WTC11 (cell line): ENCODE measurements around the gene GRM1. TPM values are rescaled to one million over a fixed set of nuclear protein-coding genes. Genes with fewer than 3 reads are reported as not detected.

Source experiments
- ATAC-seq: fragments of 200-7000 bp; cut with Tn5 transposase; 2 replicates; pipeline ENCODE4 v1.10.0; 2021; ENCODE audit warnings: mild to moderate bottlenecking, moderate library complexity
- CTCF ChIA-PET: fragments of 300-600 bp; sonication (Branson Sonifier 250); formaldehyde crosslinking; loops from one replicate; lab custom pipeline; 2021; ENCODE audit warnings: antibody characterized with exemption; lab: Charles Lee
- POLR2A ChIA-PET: fragments of 350-600 bp; sonication (Branson Sonifier 250); formaldehyde crosslinking; loops from one replicate; lab custom pipeline; 2021; ENCODE audit warnings: antibody characterized with exemption; lab: Charles Lee
- DNase-seq: peaks from one replicate; pipeline ENCODE4 v3.0.0; 2021; ENCODE audit warnings: low spot score
- H3K27ac Mint-ChIP-seq: 2 replicates; pipeline ENCODE4 v1.8.0; 2021; ENCODE audit warnings: mixed read lengths
- H3K27me3 Mint-ChIP-seq: 2 replicates; pipeline ENCODE4 v1.8.0; 2021; ENCODE audit warnings: low read depth, mild to moderate bottlenecking, moderate library complexity, mixed read lengths
- H3K36me3 Mint-ChIP-seq: 2 replicates; pipeline ENCODE4 v1.8.0; 2021; ENCODE audit warnings: mixed read lengths
- H3K4me1 Mint-ChIP-seq: 2 replicates; pipeline ENCODE4 v1.8.0; 2022; ENCODE audit warnings: mixed read lengths
- H3K4me3 Mint-ChIP-seq: 2 replicates; pipeline ENCODE4 v1.8.0; 2021; ENCODE audit warnings: mild to moderate bottlenecking, moderate library complexity, mixed read lengths
- H3K9me3 Mint-ChIP-seq: 2 replicates; pipeline ENCODE4 v1.8.0; 2021; ENCODE audit warnings: mixed read lengths
- ATF3 ChIP-seq: sonication (generic); formaldehyde crosslinking; conservative IDR thresholded peaks from 2 replicates; pipeline ENCODE4 v1.8.1; 2022; ENCODE audit warnings: mild to moderate bottlenecking, missing genetic modification reagents
- CREM ChIP-seq: sonication (generic); formaldehyde crosslinking; IDR thresholded peaks from 2 replicates; pipeline ENCODE4 v1.8.1; 2022; ENCODE audit warnings: mild to moderate bottlenecking, missing genetic modification reagents, moderate library complexity
- E2F5 ChIP-seq: sonication (generic); formaldehyde crosslinking; IDR thresholded peaks from 2 replicates; pipeline ENCODE4 v1.8.1; 2022; ENCODE audit warnings: mild to moderate bottlenecking, moderate library complexity, missing genetic modification reagents
- EMX1 ChIP-seq: fragments of 250-450 bp; sonication (Bioruptor Pico); IDR thresholded peaks from 2 replicates; pipeline ENCODE4 v1.8.0; 2021; ENCODE audit warnings: mild to moderate bottlenecking
- GTF2I ChIP-seq: fragments of 250-450 bp; sonication (Bioruptor Pico); conservative IDR thresholded peaks from 2 replicates; pipeline ENCODE4 v1.4.0; 2021; ENCODE audit warnings: mild to moderate bottlenecking
- HMGXB4 ChIP-seq: sonication (generic); formaldehyde crosslinking; IDR thresholded peaks from 2 replicates; pipeline ENCODE4 v1.8.1; 2023; ENCODE audit warnings: mild to moderate bottlenecking, moderate library complexity, missing genetic modification reagents
- JAZF1 ChIP-seq: fragments of 250-450 bp; sonication (Bioruptor Pico); IDR thresholded peaks from 2 replicates; pipeline ENCODE4 v1.9.0; 2021; ENCODE audit warnings: moderate library complexity, mild to moderate bottlenecking, inconsistent platforms
- KAT7 ChIP-seq: sonication (generic); formaldehyde crosslinking; IDR thresholded peaks from 2 replicates; pipeline ENCODE4 v1.8.1; 2023; ENCODE audit warnings: missing genetic modification reagents, mild to moderate bottlenecking, borderline replicate concordance
- NR1H2 ChIP-seq: sonication (generic); formaldehyde crosslinking; IDR thresholded peaks from 2 replicates; pipeline ENCODE4 v1.9.0; 2021; ENCODE audit warnings: mild to moderate bottlenecking, moderate library complexity, missing genetic modification reagents
- NR2C2 ChIP-seq: sonication (generic); formaldehyde crosslinking; IDR thresholded peaks from 2 replicates; pipeline ENCODE4 v1.8.0; 2022; ENCODE audit warnings: mild to moderate bottlenecking, missing genetic modification reagents
- PREB ChIP-seq: sonication (generic); formaldehyde crosslinking; IDR thresholded peaks from 2 replicates; pipeline ENCODE4 v1.8.1; 2022; ENCODE audit warnings: mild to moderate bottlenecking, missing genetic modification reagents, moderate library complexity, borderline replicate concordance
- SMAD4 ChIP-seq: sonication (generic); formaldehyde crosslinking; IDR thresholded peaks from 2 replicates; pipeline ENCODE4 v1.8.0; 2022; ENCODE audit warnings: mild to moderate bottlenecking, missing genetic modification reagents
- SP1 ChIP-seq: sonication (generic); formaldehyde crosslinking; conservative IDR thresholded peaks from 2 replicates; pipeline ENCODE4 v1.8.1; 2022; ENCODE audit warnings: missing genetic modification reagents
- ZNF263 ChIP-seq: sonication (generic); formaldehyde crosslinking; IDR thresholded peaks from 2 replicates; pipeline ENCODE4 v1.8.1; 2022; ENCODE audit warnings: low read depth, mild to moderate bottlenecking, moderate library complexity, missing genetic modification reagents
- ZNF281 ChIP-seq: sonication (generic); formaldehyde crosslinking; IDR thresholded peaks from 2 replicates; pipeline ENCODE4 v1.8.0; 2023; ENCODE audit warnings: mild to moderate bottlenecking, missing genetic modification reagents
- ZNF671 ChIP-seq: fragments of 250-450 bp; sonication (Bioruptor Pico); IDR thresholded peaks from 2 replicates; pipeline ENCODE4 v1.8.0; 2021; ENCODE audit warnings: mild to moderate bottlenecking
- total RNA-seq: library from RNA; stranded (reverse); gene quantifications from 3 replicates; pipeline ENCODE4 v1.2.3, GENCODE V29; 2021
- TF ChIP-seq, protein P1 (sequence below): sonication (generic); formaldehyde crosslinking; IDR thresholded peaks from 2 replicates; pipeline ENCODE4 v1.8.1; 2022; ENCODE audit warnings: low read depth, missing genetic modification reagents, borderline replicate concordance
- TF ChIP-seq, protein P2 (sequence below): sonication (generic); formaldehyde crosslinking; IDR thresholded peaks from 2 replicates; pipeline ENCODE4 v1.8.1; 2023; ENCODE audit warnings: mild to moderate bottlenecking, missing genetic modification reagents, moderate library complexity
- TF ChIP-seq, protein P3 (sequence below): sonication (generic); formaldehyde crosslinking; IDR thresholded peaks from 2 replicates; pipeline ENCODE4 v1.8.1; 2023; ENCODE audit warnings: mild to moderate bottlenecking, missing genetic modification reagents
- TF ChIP-seq, protein P4 (sequence below): fragments of 250-450 bp; sonication (Bioruptor Pico); conservative IDR thresholded peaks from 2 replicates; pipeline ENCODE4 v1.9.0; 2021; ENCODE audit warnings: mild to moderate bottlenecking
- TF ChIP-seq, protein P5 (sequence below): fragments of 250-450 bp; sonication (Bioruptor Pico); IDR thresholded peaks from 2 replicates; pipeline ENCODE4 v1.9.0; 2021; ENCODE audit warnings: mild to moderate bottlenecking

GRM1 gene
- total RNA-seq, 1 experiment from 2014 or later: 0.46 TPM

DNA sequence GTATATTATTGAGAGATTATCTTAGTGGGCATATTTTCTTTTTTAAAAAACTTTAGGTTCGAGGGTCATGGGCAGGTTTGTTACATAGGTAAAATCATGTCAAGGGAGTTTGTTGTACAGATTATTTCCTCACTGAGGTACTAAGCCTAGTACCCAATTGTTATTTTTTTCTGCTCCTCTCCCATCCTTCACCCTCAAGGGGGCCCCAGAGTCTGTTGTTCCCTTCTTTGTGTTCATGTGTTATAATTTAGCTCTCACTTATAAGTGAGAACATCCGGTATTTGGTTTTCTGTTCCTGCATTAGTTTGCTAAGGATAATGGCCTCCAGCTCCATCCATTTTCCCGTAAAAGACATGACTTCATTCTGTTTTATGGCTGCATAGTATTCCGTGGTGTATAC is 266.8 kb downstream of the GRM1 start:
- H3K27ac Mint-ChIP-seq: no peak overlapping the region
- no peaks in the 10 kb centered on the region for H3K36me3 Mint-ChIP-seq
- H3K4me1 Mint-ChIP-seq: peaks cover 4% of the 10 kb centered on the region; the same call in 1 of the 2 replicates
- ChIA-PET CTCF (no interaction called here), POLR2A (no interaction called here)
- DNase-seq: no peak
- TF ChIP-seq, protein P1, sequence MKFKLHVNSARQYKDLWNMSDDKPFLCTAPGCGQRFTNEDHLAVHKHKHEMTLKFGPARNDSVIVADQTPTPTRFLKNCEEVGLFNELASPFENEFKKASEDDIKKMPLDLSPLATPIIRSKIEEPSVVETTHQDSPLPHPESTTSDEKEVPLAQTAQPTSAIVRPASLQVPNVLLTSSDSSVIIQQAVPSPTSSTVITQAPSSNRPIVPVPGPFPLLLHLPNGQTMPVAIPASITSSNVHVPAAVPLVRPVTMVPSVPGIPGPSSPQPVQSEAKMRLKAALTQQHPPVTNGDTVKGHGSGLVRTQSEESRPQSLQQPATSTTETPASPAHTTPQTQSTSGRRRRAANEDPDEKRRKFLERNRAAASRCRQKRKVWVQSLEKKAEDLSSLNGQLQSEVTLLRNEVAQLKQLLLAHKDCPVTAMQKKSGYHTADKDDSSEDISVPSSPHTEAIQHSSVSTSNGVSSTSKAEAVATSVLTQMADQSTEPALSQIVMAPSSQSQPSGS (CRISPR knock-in tag): no peak
- no peak for TF ChIP-seq JAZF1 (CRISPR knock-in tag)
- TF ChIP-seq SMAD4 (CRISPR knock-in tag): no peak
- TF ChIP-seq HMGXB4 (CRISPR knock-in tag): no peak
- TF ChIP-seq, protein P2, sequence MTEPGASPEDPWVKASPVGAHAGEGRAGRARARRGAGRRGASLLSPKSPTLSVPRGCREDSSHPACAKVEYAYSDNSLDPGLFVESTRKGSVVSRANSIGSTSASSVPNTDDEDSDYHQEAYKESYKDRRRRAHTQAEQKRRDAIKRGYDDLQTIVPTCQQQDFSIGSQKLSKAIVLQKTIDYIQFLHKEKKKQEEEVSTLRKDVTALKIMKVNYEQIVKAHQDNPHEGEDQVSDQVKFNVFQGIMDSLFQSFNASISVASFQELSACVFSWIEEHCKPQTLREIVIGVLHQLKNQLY: no peak
- no peak for TF ChIP-seq ZNF263
- TF ChIP-seq, protein P3, sequence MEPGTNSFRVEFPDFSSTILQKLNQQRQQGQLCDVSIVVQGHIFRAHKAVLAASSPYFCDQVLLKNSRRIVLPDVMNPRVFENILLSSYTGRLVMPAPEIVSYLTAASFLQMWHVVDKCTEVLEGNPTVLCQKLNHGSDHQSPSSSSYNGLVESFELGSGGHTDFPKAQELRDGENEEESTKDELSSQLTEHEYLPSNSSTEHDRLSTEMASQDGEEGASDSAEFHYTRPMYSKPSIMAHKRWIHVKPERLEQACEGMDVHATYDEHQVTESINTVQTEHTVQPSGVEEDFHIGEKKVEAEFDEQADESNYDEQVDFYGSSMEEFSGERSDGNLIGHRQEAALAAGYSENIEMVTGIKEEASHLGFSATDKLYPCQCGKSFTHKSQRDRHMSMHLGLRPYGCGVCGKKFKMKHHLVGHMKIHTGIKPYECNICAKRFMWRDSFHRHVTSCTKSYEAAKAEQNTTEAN (CRISPR knock-in tag): no peak
- no peak for TF ChIP-seq PREB (CRISPR knock-in tag)
- no peak for TF ChIP-seq NR2C2 (CRISPR knock-in tag)
- TF ChIP-seq CREM (CRISPR knock-in tag): no peak
- TF ChIP-seq NR1H2 (CRISPR knock-in tag): no peak
- TF ChIP-seq E2F5: no peak
- TF ChIP-seq, all 79 proteins: peak for 0
- ATAC-seq: no peak
- no peak overlapping the region for H3K4me3 Mint-ChIP-seq
- H3K9me3 Mint-ChIP-seq: no peaks in the 10 kb centered on the region
- no peaks in the 10 kb centered on the region for H3K27me3 Mint-ChIP-seq

DNA sequence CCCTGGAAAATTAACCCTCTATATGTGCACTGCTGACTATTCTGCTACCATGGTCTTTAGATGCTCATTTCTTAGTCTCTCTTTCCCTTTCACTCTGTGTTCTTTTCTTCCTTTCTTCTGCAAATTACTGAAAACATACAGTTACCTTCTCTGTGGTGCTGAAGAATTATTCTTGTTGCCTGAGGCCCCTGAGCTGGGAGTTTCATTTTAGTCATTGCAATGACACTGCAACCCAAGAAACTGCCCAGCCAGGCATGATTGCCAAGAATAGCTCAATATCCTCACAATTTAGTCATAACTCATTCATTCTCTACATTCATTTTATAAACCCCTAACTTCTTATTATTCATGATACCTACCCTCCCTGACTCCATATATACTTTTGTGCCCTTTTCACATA is 269.0 kb downstream of the GRM1 start:
- ChIA-PET POLR2A (no interaction called here), CTCF (no interaction called here)
- DNase-seq (no peak), ATAC-seq (no peak)
- H3K27me3 Mint-ChIP-seq: no peaks in the 10 kb centered on the region
- peaks cover 7% of the 10 kb centered on the region; the same call in 1 of the 2 replicates for H3K4me1 Mint-ChIP-seq
- H3K36me3 Mint-ChIP-seq: no peaks in the 10 kb centered on the region
- no peaks in the 10 kb centered on the region for H3K9me3 Mint-ChIP-seq
- TF ChIP-seq, protein P4, sequence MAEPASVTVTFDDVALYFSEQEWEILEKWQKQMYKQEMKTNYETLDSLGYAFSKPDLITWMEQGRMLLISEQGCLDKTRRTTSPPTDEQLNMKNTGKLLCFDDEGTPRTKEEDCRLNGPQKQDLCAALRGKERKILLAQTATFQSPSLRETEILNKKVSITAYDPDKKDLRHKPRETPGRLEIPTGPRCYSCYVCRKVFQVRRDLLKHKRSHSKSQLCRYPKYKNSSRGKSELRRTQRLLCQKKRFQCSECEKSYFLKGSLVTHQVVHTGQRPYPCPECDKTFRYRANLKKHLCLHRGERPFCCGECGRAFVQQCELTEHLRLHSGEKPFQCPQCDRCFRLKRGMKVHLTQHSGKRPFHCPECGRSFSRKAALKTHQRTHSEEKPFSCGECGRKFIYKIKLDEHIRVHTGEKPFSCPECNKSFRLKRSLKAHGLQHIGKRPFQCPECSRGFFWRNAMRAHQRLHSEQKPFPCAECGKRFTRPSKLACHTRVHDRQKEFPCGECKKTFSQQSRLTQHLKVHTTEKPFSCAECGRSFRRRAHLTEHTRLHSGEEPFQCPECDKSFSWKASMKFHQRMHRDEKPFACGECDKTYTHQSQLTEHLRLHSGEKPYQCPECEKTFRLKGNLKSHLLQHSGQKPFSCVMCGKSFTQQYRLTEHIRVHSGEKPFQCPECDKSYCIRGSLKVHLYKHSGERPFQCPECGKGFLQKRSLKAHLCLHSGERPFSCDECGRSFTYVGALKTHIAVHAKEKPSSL (CRISPR knock-in tag): no peak
- TF ChIP-seq SP1: no peak
- no peak for TF ChIP-seq ATF3
- TF ChIP-seq, protein P5, sequence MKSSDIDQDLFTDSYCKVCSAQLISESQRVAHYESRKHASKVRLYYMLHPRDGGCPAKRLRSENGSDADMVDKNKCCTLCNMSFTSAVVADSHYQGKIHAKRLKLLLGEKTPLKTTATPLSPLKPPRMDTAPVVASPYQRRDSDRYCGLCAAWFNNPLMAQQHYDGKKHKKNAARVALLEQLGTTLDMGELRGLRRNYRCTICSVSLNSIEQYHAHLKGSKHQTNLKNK: no peak
- no peak for TF ChIP-seq ZNF281
- no peak for TF ChIP-seq GTF2I (CRISPR knock-in tag)
- no peak for TF ChIP-seq EMX1 (CRISPR knock-in tag)
- no peak for TF ChIP-seq KAT7 (CRISPR knock-in tag)
- no peak for TF ChIP-seq ZNF671 (CRISPR knock-in tag)
- no peak for TF ChIP-seq JAZF1 (CRISPR knock-in tag)
- no peak overlapping the region for H3K27ac Mint-ChIP-seq
- H3K4me3 Mint-ChIP-seq: no peak overlapping the region
